ENCODE results near the gene PTPRN2.

PTPRN2 gene

GRCh38 chr7:157717211-157718174 is 870.1 kb downstream of the PTPRN2 start:
- H3K9me3 ChIP-seq (ENCODE audit: control insufficient read depth, insufficient read depth, low read depth, low read length), result peaks cover 16% of the 10 kb centered on the region; the same call in 1 of the 2 replicates

GRCh38 chr7:157715938-157716280 is 871.7 kb downstream of the PTPRN2 start:
- Histone ChIP-seq H3K36me3 (ENCODE audit: control insufficient read depth, insufficient read depth, low read length) (no peaks in the 10 kb centered on the region), H3K27ac (ENCODE audit: low read depth, low read length) (no peak overlapping the region), H3K27me3 (ENCODE audit: control insufficient read depth, insufficient read depth, low read length) (peaks cover 22% of the 10 kb centered on the region; the same call in 1 of the 2 replicates), H3K9ac (ENCODE audit: low read length) (no peak overlapping the region), H3K9me3 (ENCODE audit: control insufficient read depth, insufficient read depth, low read depth, low read length) (peaks cover 16% of the 10 kb centered on the region; the same call in 1 of the 2 replicates), H3K4me3 (ENCODE audit: low read depth, low read length) (no peak overlapping the region), H3K4me1 (ENCODE audit: control insufficient read depth, insufficient read depth, low read length) (no peaks in the 10 kb centered on the region)

More at GRCh38 chr7:157717211-157718174, 870.1 kb downstream of the PTPRN2 start:
- Histone ChIP-seq H3K27ac (ENCODE audit: low read depth, low read length) (no peak overlapping the region), H3K27me3 (ENCODE audit: control insufficient read depth, insufficient read depth, low read length) (peaks cover 22% of the 10 kb centered on the region; the same call in 1 of the 2 replicates), H3K36me3 (ENCODE audit: control insufficient read depth, insufficient read depth, low read length) (no peaks in the 10 kb centered on the region), H3K4me1 (ENCODE audit: control insufficient read depth, insufficient read depth, low read length) (no peaks in the 10 kb centered on the region), H3K4me3 (ENCODE audit: low read depth, low read length) (no peak overlapping the region), H3K9ac (ENCODE audit: low read length) (no peak overlapping the region)

- no peak overlapping the region for H3K27ac ChIP-seq (ENCODE audit: low read depth, low read length)
- H3K36me3 ChIP-seq (ENCODE audit: control insufficient read depth, insufficient read depth, low read length), result no peaks in the 10 kb centered on the region
- H3K27me3 ChIP-seq (ENCODE audit: control insufficient read depth, insufficient read depth, low read length), result peaks cover 22% of the 10 kb centered on the region; the same call in 1 of the 2 replicates
- no peak overlapping the region for H3K9ac ChIP-seq (ENCODE audit: low read length)
- peaks cover 16% of the 10 kb centered on the region; the same call in 1 of the 2 replicates for H3K9me3 ChIP-seq (ENCODE audit: control insufficient read depth, insufficient read depth, low read depth, low read length)
- no peak overlapping the region for H3K4me3 ChIP-seq (ENCODE audit: low read depth, low read length)
- no peaks in the 10 kb centered on the region for H3K4me1 ChIP-seq (ENCODE audit: control insufficient read depth, insufficient read depth, low read length)
Measured at GRCh38 chr7:157715071-157715937, 872.3 kb downstream of the PTPRN2 start.

- no peaks in the 10 kb centered on the region for H3K4me1 ChIP-seq (ENCODE audit: control insufficient read depth, insufficient read depth, low read length)
Measured at GRCh38 chr7:157714166-157715070, 873.2 kb downstream of the PTPRN2 start.

GRCh38 chr7:157713591-157713990 is 874.0 kb downstream of the PTPRN2 start:
- Histone ChIP-seq H3K4me1 (ENCODE audit: control insufficient read depth, insufficient read depth, low read length) (no peaks in the 10 kb centered on the region), H3K27me3 (ENCODE audit: control insufficient read depth, insufficient read depth, low read length) (peaks cover 33% of the 10 kb centered on the region), H3K36me3 (ENCODE audit: control insufficient read depth, insufficient read depth, low read length) (no peaks in the 10 kb centered on the region), H3K27ac (ENCODE audit: low read depth, low read length) (no peak overlapping the region), H3K4me3 (ENCODE audit: low read depth, low read length) (no peak overlapping the region), H3K9ac (ENCODE audit: low read length) (no peak overlapping the region), H3K9me3 (ENCODE audit: control insufficient read depth, insufficient read depth, low read depth, low read length) (peaks cover 14% of the 10 kb centered on the region; the same call in 1 of the 2 replicates)

More at GRCh38 chr7:157714166-157715070, 873.2 kb downstream of the PTPRN2 start:
- Histone ChIP-seq H3K4me3 (ENCODE audit: low read depth, low read length) (no peak overlapping the region), H3K9me3 (ENCODE audit: control insufficient read depth, insufficient read depth, low read depth, low read length) (peaks cover 16% of the 10 kb centered on the region; the same call in 1 of the 2 replicates), H3K27me3 (ENCODE audit: control insufficient read depth, insufficient read depth, low read length) (peaks cover 25% of the 10 kb centered on the region; the same call in 1 of the 2 replicates), H3K27ac (ENCODE audit: low read depth, low read length) (no peak overlapping the region), H3K36me3 (ENCODE audit: control insufficient read depth, insufficient read depth, low read length) (no peaks in the 10 kb centered on the region), H3K9ac (ENCODE audit: low read length) (no peak overlapping the region)

GRCh38 chr7:157712666-157713235 is 874.9 kb downstream of the PTPRN2 start:
- Histone ChIP-seq H3K27ac (ENCODE audit: low read depth, low read length) (no peak overlapping the region), H3K9me3 (ENCODE audit: control insufficient read depth, insufficient read depth, low read depth, low read length) (peaks cover 12% of the 10 kb centered on the region; the same call in 1 of the 2 replicates), H3K9ac (ENCODE audit: low read length) (no peak overlapping the region), H3K4me3 (ENCODE audit: low read depth, low read length) (no peak overlapping the region), H3K36me3 (ENCODE audit: control insufficient read depth, insufficient read depth, low read length) (no peaks in the 10 kb centered on the region), H3K27me3 (ENCODE audit: control insufficient read depth, insufficient read depth, low read length) (peaks cover 40% of the 10 kb centered on the region), H3K4me1 (ENCODE audit: control insufficient read depth, insufficient read depth, low read length) (no peaks in the 10 kb centered on the region)

- Histone ChIP-seq H3K4me1 (ENCODE audit: control insufficient read depth, insufficient read depth, low read length) (no peaks in the 10 kb centered on the region), H3K4me3 (ENCODE audit: low read depth, low read length) (no peak overlapping the region), H3K9ac (ENCODE audit: low read length) (no peak overlapping the region), H3K27me3 (ENCODE audit: control insufficient read depth, insufficient read depth, low read length) (peaks cover 50% of the 10 kb centered on the region), H3K9me3 (ENCODE audit: control insufficient read depth, insufficient read depth, low read depth, low read length) (peaks cover 6% of the 10 kb centered on the region; the same call in 1 of the 2 replicates), H3K36me3 (ENCODE audit: control insufficient read depth, insufficient read depth, low read length) (no peaks in the 10 kb centered on the region), H3K27ac (ENCODE audit: low read depth, low read length) (no peak overlapping the region)
Measured at GRCh38 chr7:157711353-157711888, 876.2 kb downstream of the PTPRN2 start.

- Histone ChIP-seq H3K9ac (ENCODE audit: low read length) (no peak overlapping the region), H3K27me3 (ENCODE audit: control insufficient read depth, insufficient read depth, low read length) (peaks cover 56% of the 10 kb centered on the region), H3K36me3 (ENCODE audit: control insufficient read depth, insufficient read depth, low read length) (no peaks in the 10 kb centered on the region), H3K4me3 (ENCODE audit: low read depth, low read length) (no peak overlapping the region), H3K4me1 (ENCODE audit: control insufficient read depth, insufficient read depth, low read length) (no peaks in the 10 kb centered on the region), H3K27ac (ENCODE audit: low read depth, low read length) (no peak overlapping the region), H3K9me3 (ENCODE audit: control insufficient read depth, insufficient read depth, low read depth, low read length) (no peaks in the 10 kb centered on the region; the same call in 1 of the 2 replicates)
Measured at GRCh38 chr7:157710396-157710795, 877.2 kb downstream of the PTPRN2 start.

- no peak overlapping the region for H3K27ac ChIP-seq (ENCODE audit: low read depth, low read length)
- H3K27me3 ChIP-seq (ENCODE audit: control insufficient read depth, insufficient read depth, low read length), result peaks cover 52% of the 10 kb centered on the region
- no peaks in the 10 kb centered on the region for H3K36me3 ChIP-seq (ENCODE audit: control insufficient read depth, insufficient read depth, low read length)
- H3K9ac ChIP-seq (ENCODE audit: low read length), result no peak overlapping the region
- H3K9me3 ChIP-seq (ENCODE audit: control insufficient read depth, insufficient read depth, low read depth, low read length), result no peaks in the 10 kb centered on the region; the same call in 1 of the 2 replicates
- no peaks in the 10 kb centered on the region for H3K4me1 ChIP-seq (ENCODE audit: control insufficient read depth, insufficient read depth, low read length)
- no peak overlapping the region for H3K4me3 ChIP-seq (ENCODE audit: low read depth, low read length)
Measured at GRCh38 chr7:157709531-157710251, 877.9 kb downstream of the PTPRN2 start.
